H1 (cell line): ENCODE measurements around the gene ZIC3. TPM values are rescaled to one million over a fixed set of nuclear protein-coding genes. Genes with fewer than 3 reads are reported as not detected.

Experiments
- polyA plus RNA-seq, 7 experiments: library from polyadenylated mRNA; depleted of rRNA in 3 of 7; stranded (reverse) in 5 of 7; unstranded in 2 of 7; fragments of >200 nt in 5 of 7; fragments of 200-250 nt in 2 of 7; gene quantifications; 1 replicate in 5 of 7; 2 replicates in 1 of 7; 4 replicates in 1 of 7; pipeline versions ENCODE4 v1.2.1 to v1.2.3, GENCODE V29; 2011 to 2013; ENCODE audit warnings: missing spikeins in 2 of 7, mixed read lengths in 2 of 7
- small RNA-seq: library from polyadenylated mRNA; stranded (forward); fragments of <200 nt; extraction: miRNeasy Mini kit (QIAGEN cat#:217004); gene quantifications from one replicate; pipeline ENCODE3, GENCODE V24; 2013; ENCODE audit not compliant: insufficient read depth
- total RNA-seq: library from RNA; stranded (reverse); fragmentation: NEBNext Ultra II Directional; extraction: Animal tissue kit (Norgen Biotek cat#: 25700); gene quantifications from 2 replicates; pipeline ENCODE4 v1.2.1, GENCODE V29; 2021

Gene ZIC3
- total and polyA plus RNA-seq, 2 of the 8 experiments (the other 6 are each of a cell fraction or from before 2014, with no cell fraction given) = 53.7 to 73.1 TPM

Small RNAs within 50 kb of the gene (small RNA-seq; reads per million reads assigned to genes)
- not detected for gene RN7SL325P
